ENCODE measurements around the gene OR14A16. TPM values are rescaled to one million over a fixed set of nuclear protein-coding genes. Genes with fewer than 3 reads are reported as not detected.

OR14A16 gene
- total RNA-seq, 1 experiment from 2014 or later: not detected

DNA sequence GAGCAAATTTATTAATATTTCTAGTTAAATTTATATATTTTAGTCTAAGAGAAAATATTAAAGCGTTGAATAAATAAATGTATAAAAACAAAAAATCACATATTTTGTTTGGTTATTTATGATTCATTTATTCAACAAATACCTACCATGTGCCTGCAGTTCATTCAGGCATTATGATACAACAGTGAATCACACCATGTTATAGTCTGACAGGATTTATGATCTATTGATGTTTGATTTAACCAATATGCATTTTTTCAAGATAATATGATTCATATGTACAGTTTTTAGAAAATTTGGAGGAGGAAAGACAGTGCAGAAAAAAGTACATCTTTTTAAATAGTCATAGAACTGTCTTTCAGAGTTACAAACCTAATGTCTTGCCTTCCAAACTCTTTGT, 25.7 kb upstream of the OR14A16 start:
- CTCF ChIA-PET: no interaction called here
- Histone ChIP-seq H3K9me3 (ENCODE audit: control insufficient read depth, insufficient read depth, low read depth, low read length) (no peaks in the 10 kb centered on the region; the same call in 1 of the 2 replicates), H3K36me3 (ENCODE audit: control insufficient read depth, insufficient read depth, low read length) (no peaks in the 10 kb centered on the region), H3K27ac (ENCODE audit: low read length) (no peak overlapping the region), H3K4me1 (ENCODE audit: control insufficient read depth, insufficient read depth, low read length) (no peaks in the 10 kb centered on the region), H3K4me3 (ENCODE audit: low read depth in 2 of 2, low read length in 2 of 2) (no peak overlapping the region), H3K27me3 (ENCODE audit: control insufficient read depth, insufficient read depth, low read length) (no peaks in the 10 kb centered on the region)
- POLR2A ChIA-PET: no interaction called here
- intact Hi-C loops (cut with micrococcal nuclease; ENCODE audit: unreplicated experiment) (loop anchor here (10.0 kb wide), 1 partner anchor 65 kb away; no protein-coding TSS in a partner anchor), in situ Hi-C loops (cut with HindIII; ENCODE audit: low pct_unique_long_range_greater_than_20kb, low sequenced_read_pairs) (no loop called here)
- ATAC-seq (no peak), DNase-seq (ENCODE audit: low read depth, low spot score) (no peak)
- TF ChIP-seq, protein P1, sequence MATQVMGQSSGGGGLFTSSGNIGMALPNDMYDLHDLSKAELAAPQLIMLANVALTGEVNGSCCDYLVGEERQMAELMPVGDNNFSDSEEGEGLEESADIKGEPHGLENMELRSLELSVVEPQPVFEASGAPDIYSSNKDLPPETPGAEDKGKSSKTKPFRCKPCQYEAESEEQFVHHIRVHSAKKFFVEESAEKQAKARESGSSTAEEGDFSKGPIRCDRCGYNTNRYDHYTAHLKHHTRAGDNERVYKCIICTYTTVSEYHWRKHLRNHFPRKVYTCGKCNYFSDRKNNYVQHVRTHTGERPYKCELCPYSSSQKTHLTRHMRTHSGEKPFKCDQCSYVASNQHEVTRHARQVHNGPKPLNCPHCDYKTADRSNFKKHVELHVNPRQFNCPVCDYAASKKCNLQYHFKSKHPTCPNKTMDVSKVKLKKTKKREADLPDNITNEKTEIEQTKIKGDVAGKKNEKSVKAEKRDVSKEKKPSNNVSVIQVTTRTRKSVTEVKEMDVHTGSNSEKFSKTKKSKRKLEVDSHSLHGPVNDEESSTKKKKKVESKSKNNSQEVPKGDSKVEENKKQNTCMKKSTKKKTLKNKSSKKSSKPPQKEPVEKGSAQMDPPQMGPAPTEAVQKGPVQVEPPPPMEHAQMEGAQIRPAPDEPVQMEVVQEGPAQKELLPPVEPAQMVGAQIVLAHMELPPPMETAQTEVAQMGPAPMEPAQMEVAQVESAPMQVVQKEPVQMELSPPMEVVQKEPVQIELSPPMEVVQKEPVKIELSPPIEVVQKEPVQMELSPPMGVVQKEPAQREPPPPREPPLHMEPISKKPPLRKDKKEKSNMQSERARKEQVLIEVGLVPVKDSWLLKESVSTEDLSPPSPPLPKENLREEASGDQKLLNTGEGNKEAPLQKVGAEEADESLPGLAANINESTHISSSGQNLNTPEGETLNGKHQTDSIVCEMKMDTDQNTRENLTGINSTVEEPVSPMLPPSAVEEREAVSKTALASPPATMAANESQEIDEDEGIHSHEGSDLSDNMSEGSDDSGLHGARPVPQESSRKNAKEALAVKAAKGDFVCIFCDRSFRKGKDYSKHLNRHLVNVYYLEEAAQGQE (IDR thresholded peaks at IDR 0.05; ENCODE audit: insufficient read depth in 1 of 2, low read depth in 2 of 2, low read length in 1 of 2): no peak
- TF ChIP-seq POLR2AphosphoS5 (IDR thresholded peaks at IDR 0.05; ENCODE audit: low read depth, low read length) (no peak), TCF7L2 (IDR thresholded peaks at IDR 0.05; ENCODE audit: low read depth, low read length) (no peak), CTCF (IDR thresholded peaks at IDR 0.05) (no peak), SIN3A (IDR thresholded peaks at IDR 0.05; ENCODE audit: borderline replicate concordance, insufficient read depth, low read depth, low read length) (no peak)
- no TSS peak for BruUV-seq (replicated peaks)

GRCh38 chr1:247848346-247848745, 24.4 kb upstream of the OR14A16 start:
- Histone ChIP-seq H3K36me3 (ENCODE audit: control insufficient read depth, insufficient read depth, low read length) (no peaks in the 10 kb centered on the region), H3K4me3 (ENCODE audit: low read depth in 2 of 2, low read length in 2 of 2) (no peak overlapping the region), H3K4me1 (ENCODE audit: control insufficient read depth, insufficient read depth, low read length) (no peaks in the 10 kb centered on the region), H3K27ac (ENCODE audit: low read length) (no peak overlapping the region), H3K9me3 (ENCODE audit: control insufficient read depth, insufficient read depth, low read depth, low read length) (no peaks in the 10 kb centered on the region; the same call in 1 of the 2 replicates), H3K27me3 (ENCODE audit: control insufficient read depth, insufficient read depth, low read length) (no peaks in the 10 kb centered on the region)
- TF ChIP-seq, protein P1 (IDR thresholded peaks at IDR 0.05; ENCODE audit: insufficient read depth in 1 of 2, low read depth in 2 of 2, low read length in 1 of 2): no peak
- TF ChIP-seq CTCF (IDR thresholded peaks at IDR 0.05): no peak
- no peak for TF ChIP-seq TCF7L2 (IDR thresholded peaks at IDR 0.05; ENCODE audit: low read depth, low read length)
- no peak for TF ChIP-seq POLR2AphosphoS5 (IDR thresholded peaks at IDR 0.05; ENCODE audit: low read depth, low read length)
- TF ChIP-seq SIN3A (IDR thresholded peaks at IDR 0.05; ENCODE audit: borderline replicate concordance, insufficient read depth, low read depth, low read length): no peak
- intact Hi-C loops (cut with micrococcal nuclease; ENCODE audit: unreplicated experiment): no loop called here
- CTCF ChIA-PET: no interaction called here
- ATAC-seq (no peak), DNase-seq (ENCODE audit: low read depth, low spot score) (no peak)
- in situ Hi-C loops (cut with HindIII; ENCODE audit: low pct_unique_long_range_greater_than_20kb, low sequenced_read_pairs): no loop called here
- POLR2A ChIA-PET: no interaction called here
- BruUV-seq (replicated peaks): no TSS peak

Data from Panc1 (cell line).